ENCODE measurements around the gene UBE2Q1.

Gene UBE2Q1

GRCh38 chr1:154556422-154556821 is 2.0 kb downstream of the UBE2Q1 start:
- TF ChIP-seq, protein P1, sequence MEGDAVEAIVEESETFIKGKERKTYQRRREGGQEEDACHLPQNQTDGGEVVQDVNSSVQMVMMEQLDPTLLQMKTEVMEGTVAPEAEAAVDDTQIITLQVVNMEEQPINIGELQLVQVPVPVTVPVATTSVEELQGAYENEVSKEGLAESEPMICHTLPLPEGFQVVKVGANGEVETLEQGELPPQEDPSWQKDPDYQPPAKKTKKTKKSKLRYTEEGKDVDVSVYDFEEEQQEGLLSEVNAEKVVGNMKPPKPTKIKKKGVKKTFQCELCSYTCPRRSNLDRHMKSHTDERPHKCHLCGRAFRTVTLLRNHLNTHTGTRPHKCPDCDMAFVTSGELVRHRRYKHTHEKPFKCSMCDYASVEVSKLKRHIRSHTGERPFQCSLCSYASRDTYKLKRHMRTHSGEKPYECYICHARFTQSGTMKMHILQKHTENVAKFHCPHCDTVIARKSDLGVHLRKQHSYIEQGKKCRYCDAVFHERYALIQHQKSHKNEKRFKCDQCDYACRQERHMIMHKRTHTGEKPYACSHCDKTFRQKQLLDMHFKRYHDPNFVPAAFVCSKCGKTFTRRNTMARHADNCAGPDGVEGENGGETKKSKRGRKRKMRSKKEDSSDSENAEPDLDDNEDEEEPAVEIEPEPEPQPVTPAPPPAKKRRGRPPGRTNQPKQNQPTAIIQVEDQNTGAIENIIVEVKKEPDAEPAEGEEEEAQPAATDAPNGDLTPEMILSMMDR (IDR thresholded peaks at IDR 0.05; ENCODE audit: low read depth, low read length, missing control alignments): no peak
- peak; percentile 13 for DNase-seq (ENCODE audit: low read depth)
- peak overlapping the region; percentile 90 for H3K4me3 ChIP-seq (ENCODE audit: low read depth, low read length)
- in situ Hi-C loops (cut with HindIII; ENCODE audit: low sequenced_read_pairs): loop anchor here (5.0 kb wide), 2 partner anchors 34 to 74 kb away; no protein-coding TSS in a partner anchor

DNA sequence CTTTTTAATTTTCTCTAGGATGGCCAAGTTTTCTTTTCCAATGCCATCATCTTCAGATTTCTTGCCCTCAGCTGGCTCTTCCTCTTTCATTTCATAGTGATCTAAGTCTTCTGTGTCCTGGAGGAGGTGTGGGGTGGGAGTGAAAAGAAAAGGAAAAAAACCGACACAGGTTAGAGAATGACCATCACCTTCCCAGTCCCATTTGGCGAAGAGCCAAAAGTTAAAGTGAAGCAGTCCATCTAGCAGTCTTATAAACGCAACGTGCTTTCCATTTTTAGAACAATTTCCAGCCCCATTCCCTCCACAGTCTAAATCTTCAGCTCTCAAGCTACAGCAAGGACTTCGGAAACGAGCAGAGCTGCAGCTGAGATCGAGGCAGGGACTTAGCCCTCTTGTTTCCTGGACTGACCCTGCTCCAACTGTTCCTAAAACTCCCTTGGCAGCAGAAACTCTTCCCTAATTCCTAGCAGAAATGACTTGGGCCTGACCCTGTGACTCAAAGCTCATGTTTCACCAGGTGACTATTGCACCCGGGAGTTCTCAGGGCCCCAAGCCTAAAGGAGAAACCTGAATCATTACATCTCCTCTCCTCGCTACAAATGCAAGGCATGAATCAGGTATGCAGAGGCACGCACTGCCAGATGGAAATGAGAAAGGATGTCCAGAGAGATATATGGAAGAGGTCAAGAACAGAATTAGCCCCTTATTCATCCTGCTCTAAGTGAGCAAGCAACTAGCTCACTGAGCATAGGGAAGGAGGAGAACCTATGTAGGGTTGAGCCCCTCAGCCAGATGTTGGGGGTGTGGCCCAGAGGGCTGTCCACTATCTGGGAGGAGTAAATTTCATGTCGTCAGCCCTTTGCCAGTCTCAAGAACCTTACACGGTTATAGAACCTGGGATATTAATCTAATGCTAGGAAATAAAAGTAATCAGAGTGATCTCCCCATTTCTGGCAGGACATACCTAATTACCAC is 5.1 kb downstream of the UBE2Q1 start:
- TF ChIP-seq, protein P1 (IDR thresholded peaks at IDR 0.05; ENCODE audit: low read depth, low read length, missing control alignments): no peak
- in situ Hi-C loops (cut with HindIII; ENCODE audit: low sequenced_read_pairs): no loop called here
- no peak overlapping the region for H3K4me3 ChIP-seq (ENCODE audit: low read depth, low read length)
- no peak for DNase-seq (ENCODE audit: low read depth)

GRCh38 chr1:154552036-154552435 is 6.4 kb downstream of the UBE2Q1 start:
- DNase-seq (ENCODE audit: low read depth): no peak
- no peak overlapping the region for H3K4me3 ChIP-seq (ENCODE audit: low read depth, low read length)
- TF ChIP-seq, protein P1 (IDR thresholded peaks at IDR 0.05; ENCODE audit: low read depth, low read length, missing control alignments): no peak
- in situ Hi-C loops (cut with HindIII; ENCODE audit: low sequenced_read_pairs): no loop called here

DNA sequence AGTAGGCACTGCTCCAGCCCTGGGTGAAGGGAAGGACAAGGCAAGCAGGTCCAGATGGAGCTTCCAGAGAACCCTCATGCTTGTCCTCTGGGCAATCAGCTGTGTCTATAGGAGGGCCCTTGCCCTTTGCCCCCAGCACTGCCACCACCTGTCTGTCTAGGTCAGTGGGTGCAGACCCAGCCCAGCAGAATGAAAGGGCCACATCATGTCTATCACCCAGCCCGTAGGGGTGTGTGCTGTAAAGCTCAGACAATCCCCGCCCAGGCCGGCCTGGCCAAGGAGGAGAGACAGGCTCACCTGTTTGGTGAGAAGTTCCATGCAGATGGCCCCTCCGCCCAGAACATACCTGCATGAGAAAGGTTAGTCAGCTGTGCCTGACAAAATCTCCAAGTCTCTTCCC is 7.0 kb downstream of the UBE2Q1 start:
- TF ChIP-seq, protein P1 (IDR thresholded peaks at IDR 0.05; ENCODE audit: low read depth, low read length, missing control alignments): no peak
- DNase-seq (ENCODE audit: low read depth): no peak
- in situ Hi-C loops (cut with HindIII; ENCODE audit: low sequenced_read_pairs): no loop called here
- H3K4me3 ChIP-seq (ENCODE audit: low read depth, low read length): no peak overlapping the region

DNA sequence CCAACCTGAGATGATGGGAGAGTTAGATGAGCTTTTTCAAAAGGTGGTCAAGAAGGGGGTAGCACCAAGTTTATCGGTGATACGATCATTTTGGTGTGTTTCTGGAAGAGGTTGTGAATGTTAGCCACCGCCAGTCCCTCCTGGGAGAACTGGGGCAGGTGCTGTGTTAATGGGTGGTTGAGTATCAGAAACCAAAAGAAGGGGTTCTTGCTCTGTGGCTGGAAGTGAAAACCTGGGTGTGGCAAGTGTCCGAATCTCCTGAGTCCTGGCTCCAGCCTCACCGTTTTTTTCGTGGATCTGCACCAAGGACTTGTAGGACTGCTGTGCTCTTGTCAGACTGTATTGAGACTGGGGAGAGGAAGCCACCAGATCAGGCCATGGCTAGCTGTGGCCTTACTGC is 7.8 kb downstream of the UBE2Q1 start:
- in situ Hi-C loops (cut with HindIII; ENCODE audit: low sequenced_read_pairs): no loop called here
- H3K4me3 ChIP-seq (ENCODE audit: low read depth, low read length): no peak overlapping the region
- TF ChIP-seq, protein P1 (IDR thresholded peaks at IDR 0.05; ENCODE audit: low read depth, low read length, missing control alignments): no peak
- DNase-seq (ENCODE audit: low read depth): no peak

DNA sequence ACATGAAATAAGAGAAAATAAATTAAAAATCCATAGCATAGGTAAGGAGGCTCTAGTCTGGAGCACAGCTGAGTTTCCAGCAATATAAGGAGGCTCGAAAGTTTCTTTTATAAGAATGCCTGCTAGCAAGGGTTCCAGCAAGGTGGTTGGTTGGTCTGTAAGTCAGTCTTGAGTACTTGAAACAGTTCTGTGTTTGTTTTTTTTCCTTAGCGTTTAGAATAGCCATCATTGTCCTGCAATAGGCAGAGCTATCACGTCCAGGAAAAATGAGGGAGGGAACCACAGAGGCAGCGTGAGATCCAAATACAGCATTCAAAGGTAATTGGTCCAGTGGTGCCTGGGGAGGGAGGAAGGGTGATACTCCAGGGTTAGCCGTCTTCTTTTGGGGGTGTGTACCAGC is 8.4 kb downstream of the UBE2Q1 start:
- TF ChIP-seq, protein P1 (IDR thresholded peaks at IDR 0.05; ENCODE audit: low read depth, low read length, missing control alignments): no peak
- no peak for DNase-seq (ENCODE audit: low read depth)
- in situ Hi-C loops (cut with HindIII; ENCODE audit: low sequenced_read_pairs): no loop called here
- H3K4me3 ChIP-seq (ENCODE audit: low read depth, low read length): no peak overlapping the region

Data from astrocyte of the cerebellum (primary cell).